Measurements from ENCODE around the gene CETP.

Gene CETP

GRCh38 chr16:56961851-56962281 is at the start of gene CETP:
Gene CETP (plus strand): TSS chr16:56961950. CDS start chr16:56961980, 30 bp downstream.
- no peak for DNase-seq (ENCODE audit: low spot score)

GRCh38 chr16:56912746-56913708 is 48.7 kb upstream of the CETP start:
- peak; percentile 90 for DNase-seq (ENCODE audit: low spot score)

DNA sequence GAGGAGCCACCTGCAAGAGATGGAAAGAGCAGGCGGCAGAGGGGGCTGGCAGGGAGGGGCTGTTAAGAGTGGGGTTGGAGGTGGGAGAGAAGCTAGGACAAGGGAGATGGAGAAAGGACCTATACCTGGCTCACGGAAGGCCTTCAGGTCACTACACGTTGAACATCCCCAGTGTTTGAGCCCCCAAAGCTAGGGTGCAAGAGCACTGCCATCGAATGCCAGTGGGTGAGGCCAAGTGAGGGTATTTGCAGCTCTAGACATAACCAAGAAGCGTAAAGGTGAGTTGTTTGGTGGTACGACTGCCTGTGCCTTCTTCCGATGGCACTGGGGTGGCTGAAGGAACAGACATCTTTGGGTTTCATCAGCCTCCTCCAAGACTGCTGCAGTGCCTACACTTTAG is 46.9 kb upstream of the CETP start:
- DNase-seq (ENCODE audit: low spot score): no peak

DNA sequence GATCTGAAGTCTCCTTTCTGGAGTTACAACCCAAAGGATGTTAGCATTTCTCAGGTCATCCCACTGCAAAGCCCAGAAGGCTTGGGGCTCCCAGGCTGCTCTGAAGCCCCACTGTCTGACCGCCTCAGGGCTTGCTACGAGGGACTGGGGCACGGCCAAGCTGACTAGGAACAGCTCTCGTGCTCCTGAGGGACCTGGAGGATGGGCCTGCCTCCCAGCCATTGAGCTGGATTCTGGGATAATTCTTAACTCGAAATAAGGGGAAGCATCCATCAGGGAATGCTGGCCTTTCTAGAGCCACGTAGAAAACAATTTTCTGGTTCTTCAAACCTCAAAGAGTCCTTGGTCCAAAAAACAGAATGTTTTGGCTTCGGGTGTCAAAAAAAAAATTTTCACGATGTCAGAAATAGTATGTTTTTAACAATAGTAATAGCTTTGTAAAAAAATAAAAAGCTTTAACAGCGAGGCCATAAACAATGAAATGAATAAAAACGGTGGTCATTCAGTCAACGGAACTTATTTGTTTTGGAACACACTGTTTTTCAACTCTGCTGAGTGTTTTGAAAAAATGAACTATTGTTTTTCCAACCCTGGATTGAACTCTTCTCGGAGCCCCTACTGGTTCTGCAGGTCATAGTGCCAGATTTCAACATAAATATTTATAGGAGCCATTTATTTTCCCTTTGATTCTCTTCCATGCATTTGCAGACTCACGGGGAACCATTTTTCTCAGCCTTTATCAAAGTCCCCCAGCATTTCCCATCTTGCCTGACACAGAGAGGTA is 46.2 kb upstream of the CETP start:
- no peak for DNase-seq (ENCODE audit: low spot score)

DNA sequence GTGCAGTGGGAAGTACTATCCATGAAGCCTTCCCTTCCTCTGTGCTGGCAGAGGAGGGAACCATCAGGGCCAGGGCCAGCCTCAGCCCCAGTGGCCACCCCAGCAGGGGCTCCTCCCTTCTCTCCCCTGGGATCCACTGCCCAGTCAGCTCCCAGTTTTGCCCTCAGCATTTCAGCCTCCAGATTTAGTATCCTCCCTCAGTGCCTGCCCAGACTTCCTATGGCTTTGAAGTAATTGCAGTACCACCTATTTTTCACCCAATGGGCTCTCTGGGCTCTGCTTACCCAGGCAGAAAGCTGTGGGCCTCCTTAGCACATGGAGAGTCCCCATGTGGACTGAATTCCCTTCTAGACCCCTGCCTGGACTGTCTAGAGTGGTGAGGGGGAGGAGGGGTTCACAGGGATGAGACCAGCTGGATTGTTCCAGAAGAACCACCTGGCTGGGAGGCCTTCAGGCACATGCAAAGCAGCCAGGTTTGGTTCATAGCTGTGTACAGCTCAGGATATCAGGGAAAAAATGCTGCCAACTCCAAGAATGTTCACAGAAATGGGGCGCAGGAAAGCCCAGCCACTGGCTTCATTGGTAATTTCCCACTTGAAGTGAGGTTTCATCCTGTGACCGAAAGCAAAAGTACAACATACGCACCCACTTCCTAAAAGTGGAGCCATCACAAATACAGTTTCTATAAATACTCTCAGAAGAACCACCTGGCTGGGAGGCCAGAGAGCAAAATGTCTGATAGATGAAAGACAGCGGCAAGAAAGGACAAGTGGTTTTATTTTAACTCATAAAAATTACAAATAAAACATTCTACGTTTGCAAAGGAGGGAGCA is 45.0 kb upstream of the CETP start:
- no peak for DNase-seq (ENCODE audit: low spot score)

DNA sequence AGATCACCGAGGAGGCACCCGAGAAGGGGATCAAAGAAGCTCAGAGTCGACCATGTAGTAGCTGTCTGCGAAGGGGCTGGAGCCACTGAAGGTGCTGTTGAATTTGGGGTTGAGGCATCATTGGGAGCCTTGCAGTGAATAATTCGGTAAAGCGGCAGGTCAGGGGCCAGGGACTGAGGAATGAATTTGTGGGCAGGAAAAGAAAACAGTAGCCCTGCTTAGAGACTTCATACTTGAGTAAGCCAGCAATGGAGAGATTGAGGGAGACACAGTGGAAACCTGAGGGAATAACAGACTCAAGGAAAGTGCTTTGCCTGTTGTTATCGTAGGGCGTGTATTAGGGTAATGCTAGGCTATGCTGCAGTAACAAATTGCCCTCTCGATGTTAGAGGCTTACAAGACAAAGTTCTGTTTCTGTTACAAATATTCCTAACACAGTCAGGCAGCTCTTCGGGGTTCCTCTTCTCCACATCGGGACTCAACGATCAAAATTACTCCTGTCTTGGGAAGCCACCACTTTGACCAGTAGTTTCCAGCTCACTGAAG is 43.2 kb upstream of the CETP start:
- DNase-seq (ENCODE audit: low spot score): no peak

GRCh38 chr16:56919099-56919800 is 42.5 kb upstream of the CETP start:
- DNase-seq (ENCODE audit: low spot score): no peak

DNA sequence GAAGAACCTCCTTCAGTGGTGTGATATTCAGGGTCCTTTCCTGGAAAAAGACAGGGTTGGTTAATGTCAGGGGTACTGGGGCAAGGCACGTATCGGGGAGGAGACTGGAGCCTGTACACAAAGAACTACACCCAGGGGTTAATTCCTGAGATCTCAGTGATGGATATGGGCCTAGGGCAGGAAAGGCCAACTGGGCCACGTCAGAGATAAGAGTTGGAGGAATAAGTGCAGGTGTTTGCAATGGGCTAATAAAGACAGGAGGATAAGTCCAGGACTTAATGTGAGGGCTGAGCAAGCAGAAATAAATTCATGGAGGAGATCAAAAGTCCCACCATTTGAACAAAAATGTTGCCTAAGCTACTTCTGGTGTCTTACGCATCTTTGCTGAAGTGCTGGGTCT is 40.2 kb upstream of the CETP start:
- no peak for DNase-seq (ENCODE audit: low spot score)

- DNase-seq (ENCODE audit: low spot score): no peak
Measured at GRCh38 chr16:56923481-56924091, 38.2 kb upstream of the CETP start.

GRCh38 chr16:56927471-56927870 is 34.3 kb upstream of the CETP start:
- no peak for DNase-seq (ENCODE audit: low spot score)

GRCh38 chr16:56929639-56930038 is 32.1 kb upstream of the CETP start:
- no peak for DNase-seq (ENCODE audit: low spot score)

DNA sequence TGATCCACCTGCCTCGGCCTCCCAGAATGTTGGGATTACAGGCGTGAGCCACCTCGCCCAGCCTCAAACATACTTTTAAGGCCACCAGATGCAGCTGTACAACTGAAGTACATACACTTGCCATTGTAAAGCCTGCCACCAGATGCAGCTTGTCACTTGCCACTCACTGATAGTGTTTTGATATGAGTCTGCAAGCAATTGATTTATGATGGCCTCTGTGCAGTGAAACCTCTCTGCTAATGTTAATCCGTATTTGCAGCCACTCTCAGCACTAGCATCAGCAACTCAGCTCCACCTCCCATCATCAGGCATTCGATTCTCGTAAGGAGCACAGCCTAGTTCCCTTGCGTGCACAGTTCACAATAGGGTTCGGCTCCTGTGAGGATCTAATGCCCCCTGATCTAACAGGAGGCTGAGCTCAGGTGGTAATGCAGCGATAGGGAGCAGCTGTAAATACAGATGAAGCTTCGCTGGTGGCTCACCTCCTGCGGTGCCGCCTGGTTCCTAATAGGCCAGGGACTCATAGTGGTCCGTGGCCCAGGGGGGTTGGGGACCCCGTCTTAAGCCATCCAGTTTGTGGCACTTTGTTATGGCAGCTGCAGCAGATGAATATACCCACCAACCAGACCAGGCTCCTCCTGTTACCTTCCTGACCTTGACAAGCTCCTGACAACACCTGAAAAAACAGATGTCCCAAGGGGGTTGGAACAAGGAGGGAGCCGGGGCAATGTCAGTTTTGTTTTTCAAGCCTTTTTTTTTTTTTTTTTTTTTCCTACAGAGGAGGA is 31.1 kb upstream of the CETP start:
- no peak for DNase-seq (ENCODE audit: low spot score)

DNA sequence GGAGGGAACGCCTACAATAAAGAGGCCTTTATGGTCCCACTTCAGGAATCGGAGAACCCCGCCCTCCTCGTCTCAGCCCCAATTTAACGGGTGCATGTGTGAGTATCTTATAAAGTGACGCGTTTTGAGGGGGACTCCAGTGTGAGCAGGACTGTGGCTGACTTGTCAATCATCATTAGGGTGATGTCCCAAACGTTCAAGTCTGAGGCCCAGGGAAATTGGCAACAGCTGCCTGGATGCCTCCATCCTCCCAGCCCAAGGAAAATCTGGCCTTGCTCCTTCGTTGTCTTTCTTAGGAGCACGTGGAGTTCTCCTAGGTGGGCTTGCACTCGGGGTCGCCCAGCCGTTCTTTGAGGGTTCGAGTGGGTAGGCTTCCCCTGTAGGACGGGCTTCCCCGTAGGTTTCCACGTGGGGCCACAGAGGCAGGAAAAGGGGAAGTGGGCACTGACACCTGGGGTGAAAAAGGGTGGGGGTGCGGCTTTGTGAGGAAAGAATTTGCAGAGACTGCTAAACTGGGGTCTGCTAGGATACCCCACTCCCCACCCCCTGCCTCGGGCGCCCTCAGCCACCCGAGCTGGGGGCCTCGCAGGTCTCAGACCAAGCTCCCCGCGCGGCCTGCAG is 30.4 kb upstream of the CETP start:
- no peak for DNase-seq (ENCODE audit: low spot score)

GRCh38 chr16:56931892-56932720 is 29.6 kb upstream of the CETP start, which contains the start of gene HERPUD1:
Gene HERPUD1 (plus strand): TSS chr16:56932142. CDS start chr16:56932245, 103 bp downstream.
- peak; percentile 100 for DNase-seq (ENCODE audit: low spot score)

DNA sequence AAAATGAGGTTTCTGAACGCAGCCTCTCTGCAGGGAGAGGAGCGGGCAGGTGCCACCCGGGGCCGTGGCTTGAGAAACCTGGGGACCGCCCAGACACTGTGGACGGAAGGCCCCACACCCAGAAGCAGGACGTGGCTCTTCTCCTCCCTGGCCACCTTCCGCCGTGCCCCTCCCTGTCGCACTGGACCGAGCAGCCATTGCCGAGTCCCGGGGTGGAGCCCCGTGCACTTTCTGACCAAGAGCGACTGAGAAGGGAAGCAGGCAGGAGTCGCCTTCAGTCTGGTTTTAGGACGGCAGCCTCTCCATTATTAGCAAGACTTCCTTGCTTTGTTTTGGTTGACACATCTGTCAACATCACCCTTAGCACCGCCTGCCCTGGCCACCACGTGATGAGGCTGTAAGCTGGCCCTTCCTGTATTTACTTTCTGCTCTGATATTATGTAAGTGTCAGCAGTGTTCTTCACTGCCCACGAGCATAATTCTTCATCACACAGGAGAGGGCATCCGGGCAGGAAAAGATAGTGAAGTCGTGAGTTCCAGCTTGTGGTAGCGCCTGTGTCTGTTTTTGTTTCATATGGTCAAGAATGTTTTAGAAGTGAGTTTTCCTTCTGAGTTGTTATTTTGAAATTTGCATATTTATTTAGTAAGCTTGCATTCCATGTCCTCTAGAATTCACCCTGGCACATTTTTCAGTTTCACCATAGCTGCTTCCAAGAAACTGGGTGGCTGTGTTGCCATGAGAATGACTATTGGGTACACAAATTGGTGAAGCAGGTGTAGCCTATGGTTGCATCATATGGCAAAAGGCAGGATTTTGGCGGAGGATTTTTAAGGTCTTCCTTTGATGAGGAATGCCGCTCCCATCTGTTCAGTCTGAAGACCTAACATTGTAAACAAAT is 28.8 kb upstream of the CETP start:
- peak; percentile 62 for DNase-seq (ENCODE audit: low spot score)

GRCh38 chr16:56933828-56934598 is 27.7 kb upstream of the CETP start:
- no peak for DNase-seq (ENCODE audit: low spot score)
